Measurements from ENCODE around the gene MYOG.

MYOG gene

GRCh38 chr1:203056516-203056915, 29.3 kb downstream of the MYOG start (continued):
- TF ChIP-seq, protein P1, sequence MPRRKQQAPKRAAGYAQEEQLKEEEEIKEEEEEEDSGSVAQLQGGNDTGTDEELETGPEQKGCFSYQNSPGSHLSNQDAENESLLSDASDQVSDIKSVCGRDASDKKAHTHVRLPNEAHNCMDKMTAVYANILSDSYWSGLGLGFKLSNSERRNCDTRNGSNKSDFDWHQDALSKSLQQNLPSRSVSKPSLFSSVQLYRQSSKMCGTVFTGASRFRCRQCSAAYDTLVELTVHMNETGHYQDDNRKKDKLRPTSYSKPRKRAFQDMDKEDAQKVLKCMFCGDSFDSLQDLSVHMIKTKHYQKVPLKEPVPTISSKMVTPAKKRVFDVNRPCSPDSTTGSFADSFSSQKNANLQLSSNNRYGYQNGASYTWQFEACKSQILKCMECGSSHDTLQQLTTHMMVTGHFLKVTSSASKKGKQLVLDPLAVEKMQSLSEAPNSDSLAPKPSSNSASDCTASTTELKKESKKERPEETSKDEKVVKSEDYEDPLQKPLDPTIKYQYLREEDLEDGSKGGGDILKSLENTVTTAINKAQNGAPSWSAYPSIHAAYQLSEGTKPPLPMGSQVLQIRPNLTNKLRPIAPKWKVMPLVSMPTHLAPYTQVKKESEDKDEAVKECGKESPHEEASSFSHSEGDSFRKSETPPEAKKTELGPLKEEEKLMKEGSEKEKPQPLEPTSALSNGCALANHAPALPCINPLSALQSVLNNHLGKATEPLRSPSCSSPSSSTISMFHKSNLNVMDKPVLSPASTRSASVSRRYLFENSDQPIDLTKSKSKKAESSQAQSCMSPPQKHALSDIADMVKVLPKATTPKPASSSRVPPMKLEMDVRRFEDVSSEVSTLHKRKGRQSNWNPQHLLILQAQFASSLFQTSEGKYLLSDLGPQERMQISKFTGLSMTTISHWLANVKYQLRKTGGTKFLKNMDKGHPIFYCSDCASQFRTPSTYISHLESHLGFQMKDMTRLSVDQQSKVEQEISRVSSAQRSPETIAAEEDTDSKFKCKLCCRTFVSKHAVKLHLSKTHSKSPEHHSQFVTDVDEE (CRISPR knock-in tag; IDR thresholded peaks at IDR 0.05), result no peak
- TF ChIP-seq ZFP3 (CRISPR knock-in tag; IDR thresholded peaks at IDR 0.05), result no peak
- TF ChIP-seq ISL1 (CRISPR knock-in tag; IDR thresholded peaks at IDR 0.05), result no peak
- no peak for TF ChIP-seq BACH2 (CRISPR knock-in tag; IDR thresholded peaks at IDR 0.05; ENCODE audit: borderline replicate concordance)
- TF ChIP-seq SNAI2 (CRISPR knock-in tag; IDR thresholded peaks at IDR 0.05), result no peak

GRCh38 chr1:203056012-203056411, 29.8 kb downstream of the MYOG start:
- ATAC-seq, result no peak
- no peak for TF ChIP-seq SNAI2 (CRISPR knock-in tag; IDR thresholded peaks at IDR 0.05)
- no peak for TF ChIP-seq POU6F1 (CRISPR knock-in tag; IDR thresholded peaks at IDR 0.05; ENCODE audit: borderline replicate concordance, low read depth)
- TF ChIP-seq, protein P1 (CRISPR knock-in tag; IDR thresholded peaks at IDR 0.05), result no peak

- peak; percentile 16; the same call in 1 of the 3 replicates for ATAC-seq
- TF ChIP-seq TOX (CRISPR knock-in tag; IDR thresholded peaks at IDR 0.05; ENCODE audit: borderline replicate concordance) (no peak), ZFP3 (CRISPR knock-in tag; IDR thresholded peaks at IDR 0.05) (no peak), PPARA (CRISPR knock-in tag; IDR thresholded peaks at IDR 0.05; ENCODE audit: borderline replicate concordance) (no peak), POU6F1 (CRISPR knock-in tag; IDR thresholded peaks at IDR 0.05; ENCODE audit: borderline replicate concordance, low read depth) (no peak), BACH2 (CRISPR knock-in tag; IDR thresholded peaks at IDR 0.05; ENCODE audit: borderline replicate concordance) (no peak), ZC3H10 (CRISPR knock-in tag; IDR thresholded peaks at IDR 0.05) (no peak), CSDC2 (CRISPR knock-in tag; IDR thresholded peaks at IDR 0.05) (no peak), RARB (CRISPR knock-in tag; IDR thresholded peaks at IDR 0.05) (no peak), ZNF565 (CRISPR knock-in tag; conservative IDR thresholded peaks at IDR 0.05; ENCODE audit: low read depth) (no peak), ESRRG (CRISPR knock-in tag; IDR thresholded peaks at IDR 0.05) (no peak), ISL1 (CRISPR knock-in tag; IDR thresholded peaks at IDR 0.05) (no peak), ZFP30 (CRISPR knock-in tag; IDR thresholded peaks at IDR 0.05) (no peak), ARNTL (CRISPR knock-in tag; IDR thresholded peaks at IDR 0.05; ENCODE audit: borderline replicate concordance, low read depth) (no peak), TCF4 (CRISPR knock-in tag; IDR thresholded peaks at IDR 0.05; ENCODE audit: borderline replicate concordance) (no peak), ZNF70 (CRISPR knock-in tag; IDR thresholded peaks at IDR 0.05) (no peak)
- TF ChIP-seq, protein P2, sequence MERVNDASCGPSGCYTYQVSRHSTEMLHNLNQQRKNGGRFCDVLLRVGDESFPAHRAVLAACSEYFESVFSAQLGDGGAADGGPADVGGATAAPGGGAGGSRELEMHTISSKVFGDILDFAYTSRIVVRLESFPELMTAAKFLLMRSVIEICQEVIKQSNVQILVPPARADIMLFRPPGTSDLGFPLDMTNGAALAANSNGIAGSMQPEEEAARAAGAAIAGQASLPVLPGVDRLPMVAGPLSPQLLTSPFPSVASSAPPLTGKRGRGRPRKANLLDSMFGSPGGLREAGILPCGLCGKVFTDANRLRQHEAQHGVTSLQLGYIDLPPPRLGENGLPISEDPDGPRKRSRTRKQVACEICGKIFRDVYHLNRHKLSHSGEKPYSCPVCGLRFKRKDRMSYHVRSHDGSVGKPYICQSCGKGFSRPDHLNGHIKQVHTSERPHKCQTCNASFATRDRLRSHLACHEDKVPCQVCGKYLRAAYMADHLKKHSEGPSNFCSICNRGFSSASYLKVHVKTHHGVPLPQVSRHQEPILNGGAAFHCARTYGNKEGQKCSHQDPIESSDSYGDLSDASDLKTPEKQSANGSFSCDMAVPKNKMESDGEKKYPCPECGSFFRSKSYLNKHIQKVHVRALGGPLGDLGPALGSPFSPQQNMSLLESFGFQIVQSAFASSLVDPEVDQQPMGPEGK (CRISPR knock-in tag; IDR thresholded peaks at IDR 0.05; ENCODE audit: borderline replicate concordance), result no peak
Observed at GRCh38 chr1:203055161-203055799, 30.5 kb downstream of the MYOG start.

Measured in SK-N-SH treated with all-trans-retinoic acid at 6 μM for 48 hours (cell line).